Spleen (tissue), 11 donors: Measurements from ENCODE around the gene DYSF. TPM values are rescaled to one million over a fixed set of nuclear protein-coding genes. Genes with fewer than 3 reads are reported as not detected.

ENCODE experiments used
- DNase-seq: peaks from one replicate; pipeline ENCODE4 v3.0.0-alpha.2; 2020
- H3K27ac ChIP-seq, 8 donors: fragments of 200-600 bp; sonication (generic) in 7 of 8; 1 replicate in 4 of 8; 2 replicates in 4 of 8; pipeline versions ENCODE4 v1.5.0 to v1.8.0; 2016 to 2021; ENCODE audit warnings: inconsistent platforms in 4 of 8, mild to moderate bottlenecking in 4 of 8, moderate library complexity in 1 of 8
- H3K27me3 ChIP-seq, 7 donors: fragments of 200-600 bp; sonication (generic) in 6 of 7; replicated peaks in 1 of 7; 1 replicate in 4 of 7; 2 replicates in 3 of 7; pipeline versions ENCODE4 v1.5.0 to v1.8.0; 2016 to 2021; ENCODE audit warnings: inconsistent platforms in 3 of 7, mild to moderate bottlenecking in 1 of 7
- H3K36me3 ChIP-seq, 6 donors: fragments of 200-600 bp; sonication (generic) in 5 of 6; 1 replicate in 4 of 6; 2 replicates in 2 of 6; pipeline versions ENCODE4 v1.5.0 to v1.8.0; 2016 to 2021; ENCODE audit warnings: inconsistent platforms in 2 of 6
- H3K4me1 ChIP-seq, 6 donors: fragments of 200-600 bp; sonication (generic) in 5 of 6; 1 replicate in 3 of 6; 2 replicates in 3 of 6; pipeline versions ENCODE4 v1.5.0 to v1.8.0; 2016 to 2021; ENCODE audit warnings: inconsistent platforms in 3 of 6
- H3K4me3 ChIP-seq, 8 donors: fragments of 200-600 bp; sonication (generic) in 7 of 8; 1 replicate in 4 of 8; 2 replicates in 4 of 8; pipeline versions ENCODE4 v1.5.0 to v1.8.0; 2016 to 2021; ENCODE audit warnings: inconsistent platforms in 4 of 8, mild to moderate bottlenecking in 4 of 8, moderate library complexity in 2 of 8
- H3K9me3 ChIP-seq, 8 donors: fragments of 200-600 bp; sonication (generic) in 7 of 8; 1 replicate in 4 of 8; 2 replicates in 4 of 8; pipeline versions ENCODE4 v1.5.0 to v1.8.0; 2016 to 2021; ENCODE audit warnings: inconsistent platforms in 4 of 8
- POLR2A ChIP-seq, 3 donors: fragments of 450-650 bp; IDR thresholded peaks; one replicate each; pipeline ENCODE4 v1.5.1; 2017; ENCODE audit warnings: antibody characterized with exemption in 3 of 3, mild to moderate bottlenecking in 1 of 3
- POLR2AphosphoS5 ChIP-seq, 3 donors: sonication (generic); formaldehyde crosslinking; IDR thresholded peaks; one replicate each; pipeline ENCODE4 v1.5.1; 2017; ENCODE audit warnings: antibody characterized with exemption in 3 of 3
- WGBS, 5 donors: extraction: QIAGEN DNeasy Blood & Tissue Kit in 3 of 5; methylation state at CpG; one replicate each; pipeline versions ENCODE4 v1.1.5 to v1.1.7; 2013 to 2018; 5-methylcytosine and 5-hydroxymethylcytosine counted together
- intact Hi-C: fragments of 100-400 bp; cut with DNase I; formaldehyde crosslinking; loops from one replicate; pipeline ENCODE4 v1.15.0; 2023; ENCODE audit warnings: low total_unique reads
- polyA plus RNA-seq, 3 donors: library from polyadenylated mRNA; stranded (reverse); fragments of 200-250 nt; gene quantifications; one replicate each; pipeline ENCODE4 v1.2.1, GENCODE V29; 2013
- total RNA-seq, 7 donors: library from RNA; depleted of rRNA in 3 of 7; stranded (reverse); fragments of >200 nt in 3 of 7; fragmentation: NEBNext Ultra II Directional in 4 of 7; extraction: Animal tissue kit (Norgen Biotek cat#: 25700) in 4 of 7; gene quantifications; one replicate each; pipeline versions ENCODE4 v1.1.0 to v1.2.1, GENCODE V29; 2016 to 2021
- TF ChIP-seq, protein P1 (sequence below), 11 experiments: fragments of 200-600 bp in 7 of 11; fragments of 450-650 bp in 4 of 11; sonication (generic) in 4 of 11; IDR thresholded peaks in 8 of 11; conservative IDR thresholded peaks in 3 of 11; 1 replicate in 7 of 11; 2 replicates in 4 of 11; pipeline versions ENCODE4 v1.4.0 to v1.8.0; 2016 to 2021; ENCODE audit warnings: antibody characterized with exemption in 11 of 11, inconsistent platforms in 4 of 11, mild to moderate bottlenecking in 1 of 11
- donor health status: healthy with polysubstance abuse.
- donor health status: DM: no; HTN: no; CAD: no; lungs with moderate emphysema.
- donor health status: DM: no; HTN: no; CAD: no.
- donor health status: Bipolar disorder and iron deficiency.
- donor health status: healthy.
- donor health status: DM: no; HTN: no; CAD: no.
- donor health status: DM: yes; HTN: yes; CAD: no.

Gene DYSF
- total and polyA plus RNA-seq, 10 donors, result 4.0 to 287 (median 124) TPM

DNA sequence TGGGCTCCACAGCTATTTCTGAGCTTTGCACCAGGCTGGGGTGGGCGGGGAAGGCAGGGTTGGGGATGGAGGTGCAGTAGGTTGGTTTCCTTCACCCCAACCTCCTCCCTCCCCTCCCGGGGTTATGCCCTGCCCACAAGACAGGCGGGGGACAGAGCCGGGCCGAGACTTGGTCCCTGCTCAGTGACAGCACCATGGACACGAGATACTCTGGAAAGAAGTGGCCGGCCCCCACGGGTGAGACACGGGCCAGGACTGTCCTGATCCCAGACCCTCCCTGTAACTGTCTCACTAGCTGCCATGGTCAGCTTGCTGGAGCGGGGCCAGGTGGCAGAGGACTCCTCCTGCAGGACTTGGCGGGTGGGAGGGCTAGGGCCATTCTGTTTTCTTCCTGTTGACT is 59.7 kb downstream of the DYSF start:
- Histone ChIP-seq H3K27ac (no peak overlapping the region), H3K27me3 (no peaks in the 10 kb centered on the region), H3K36me3 (peaks cover 0 to 80% (median 21%) of the 10 kb centered on the region in 6 donors), H3K9me3 (no peaks in the 10 kb centered on the region), H3K4me3 (no peak overlapping the region), H3K4me1 (peaks cover 0 to 14% (median 4%) of the 10 kb centered on the region in 6 donors)
- DNase-seq, result no peak
- TF ChIP-seq, protein P1, sequence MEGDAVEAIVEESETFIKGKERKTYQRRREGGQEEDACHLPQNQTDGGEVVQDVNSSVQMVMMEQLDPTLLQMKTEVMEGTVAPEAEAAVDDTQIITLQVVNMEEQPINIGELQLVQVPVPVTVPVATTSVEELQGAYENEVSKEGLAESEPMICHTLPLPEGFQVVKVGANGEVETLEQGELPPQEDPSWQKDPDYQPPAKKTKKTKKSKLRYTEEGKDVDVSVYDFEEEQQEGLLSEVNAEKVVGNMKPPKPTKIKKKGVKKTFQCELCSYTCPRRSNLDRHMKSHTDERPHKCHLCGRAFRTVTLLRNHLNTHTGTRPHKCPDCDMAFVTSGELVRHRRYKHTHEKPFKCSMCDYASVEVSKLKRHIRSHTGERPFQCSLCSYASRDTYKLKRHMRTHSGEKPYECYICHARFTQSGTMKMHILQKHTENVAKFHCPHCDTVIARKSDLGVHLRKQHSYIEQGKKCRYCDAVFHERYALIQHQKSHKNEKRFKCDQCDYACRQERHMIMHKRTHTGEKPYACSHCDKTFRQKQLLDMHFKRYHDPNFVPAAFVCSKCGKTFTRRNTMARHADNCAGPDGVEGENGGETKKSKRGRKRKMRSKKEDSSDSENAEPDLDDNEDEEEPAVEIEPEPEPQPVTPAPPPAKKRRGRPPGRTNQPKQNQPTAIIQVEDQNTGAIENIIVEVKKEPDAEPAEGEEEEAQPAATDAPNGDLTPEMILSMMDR (IDR thresholded peaks at IDR 0.05 in 8 of 11, conservative IDR thresholded peaks at IDR 0.05 in 3 of 11), result no peak
- peak in 1 of 3 donors; percentile 13 for TF ChIP-seq POLR2AphosphoS5 (IDR thresholded peaks at IDR 0.05)
- WGBS, 5 donors, result 62 to 83% (median 72%) methylated on average over 7 to 11 of the region's 11 CpGs
- intact Hi-C loops, result loop anchor here (5.0 kb wide), 2 partner anchors 216 to 356 kb away; no protein-coding TSS in a partner anchor

- H3K27me3 ChIP-seq, result no peaks in the 10 kb centered on the region
- H3K9me3 ChIP-seq, result no peaks in the 10 kb centered on the region
- no peak for DNase-seq
- intact Hi-C loops, result loop anchor here (5.0 kb wide), 2 partner anchors 216 to 356 kb away; no protein-coding TSS in a partner anchor
- WGBS, 5 donors, result 87 to 95% (median 89%) methylated on average over 8 to 11 of the region's 11 CpGs
- peaks cover 0 to 14% (median 4%) of the 10 kb centered on the region in 6 donors for H3K4me1 ChIP-seq
- H3K36me3 ChIP-seq, result peaks cover 0 to 84% (median 21%) of the 10 kb centered on the region in 6 donors
- no peak overlapping the region for H3K27ac ChIP-seq
- TF ChIP-seq POLR2A (IDR thresholded peaks at IDR 0.05) (no peak), POLR2AphosphoS5 (IDR thresholded peaks at IDR 0.05) (no peak)
- TF ChIP-seq, protein P1 (IDR thresholded peaks at IDR 0.05 in 8 of 11, conservative IDR thresholded peaks at IDR 0.05 in 3 of 11), result no peak
- no peak overlapping the region for H3K4me3 ChIP-seq
Measured at GRCh38 chr2:71513721-71514120, 60.4 kb downstream of the DYSF start.

- TF ChIP-seq POLR2AphosphoS5 (IDR thresholded peaks at IDR 0.05) (no peak), POLR2A (IDR thresholded peaks at IDR 0.05) (no peak)
- TF ChIP-seq, protein P1 (IDR thresholded peaks at IDR 0.05 in 8 of 11, conservative IDR thresholded peaks at IDR 0.05 in 3 of 11), result no peak
- Histone ChIP-seq H3K4me3 (no peak overlapping the region), H3K4me1 (no peaks in the 10 kb centered on the region), H3K27me3 (no peaks in the 10 kb centered on the region), H3K36me3 (peaks cover 0 to 100% (median 21%) of the 10 kb centered on the region in 6 donors), H3K27ac (no peak overlapping the region), H3K9me3 (no peaks in the 10 kb centered on the region)
- 87 to 91% (median 87%) methylated on average over 16 of the region's 16 CpGs for WGBS, 5 donors
- no peak for DNase-seq
- intact Hi-C loops, result no loop called here
Measured at GRCh38 chr2:71516253-71516888, 63.0 kb downstream of the DYSF start.

- Histone ChIP-seq H3K27ac (no peak overlapping the region), H3K27me3 (no peaks in the 10 kb centered on the region), H3K9me3 (no peaks in the 10 kb centered on the region), H3K4me3 (no peak overlapping the region), H3K4me1 (no peaks in the 10 kb centered on the region), H3K36me3 (peaks cover 0 to 100% (median 21%) of the 10 kb centered on the region in 6 donors)
- TF ChIP-seq POLR2A (IDR thresholded peaks at IDR 0.05) (no peak), POLR2AphosphoS5 (IDR thresholded peaks at IDR 0.05) (no peak)
- TF ChIP-seq, protein P1 (IDR thresholded peaks at IDR 0.05 in 8 of 11, conservative IDR thresholded peaks at IDR 0.05 in 3 of 11), result no peak
- no peak for DNase-seq
- intact Hi-C loops, result no loop called here
- WGBS, 5 donors, result 78 to 94% (median 82%) methylated on average over 4 of the region's 4 CpGs
Measured at GRCh38 chr2:71517851-71518250, 64.5 kb downstream of the DYSF start.
